K562 (cell line): ENCODE results near the gene SYMPK. TPM values are rescaled to one million over a fixed set of nuclear protein-coding genes. Genes with fewer than 3 reads are reported as not detected.

Experiments used
- ATAC-seq: fragments of 200-7000 bp; cut with Tn5 transposase; 3 replicates; pipeline ENCODE4 v1.9.1; 2020; ENCODE audit warnings: moderate library complexity
- BruUV-seq: library from RNA; stranded (reverse); fragments of 400-500 nt; replicated peaks from 2 replicates; lab custom pipeline; 2021; lab: Mats Ljungman, UMichigan
- CTCF ChIA-PET: fragments of 300-600 bp; formaldehyde crosslinking; extraction: SDS; loops from one replicate; lab custom pipeline; 2021; ENCODE audit warnings: low intra/inter-chr PET ratio; lab: Yijun Ruan, JAX
- POLR2A ChIA-PET: fragments of 300-600, 350-650 bp; sonication (Branson Sonifier 250); formaldehyde crosslinking; extraction: SDS; loops from one replicate; lab custom pipeline; 2021; ENCODE audit warnings: antibody characterized with exemption, inconsistent platforms; lab: Yijun Ruan, JAX
- DNase-seq, 4 experiments: peaks; one replicate each; pipeline versions ENCODE4 v3.0.0 to v3.0.0-alpha.2; 2011 to 2018; ENCODE audit warnings: low spot score in 3 of 4, mixed read lengths in 3 of 4; ENCODE audit errors: extremely low read depth in 1 of 4
- FAIRE-seq: peaks from 2 replicates; lab custom pipeline; 2011; peaks lifted over from hg19 to GRCh38; lab: Jason Lieb, UNC
- H2AFZ ChIP-seq: 2 replicates; pipeline ENCODE4 v1.6.0; 2011; ENCODE audit warnings: low read depth, low read length, control low read depth, inconsistent platforms
- H3K27ac ChIP-seq: fragments of 200-600 bp; 3 replicates; pipeline ENCODE4 v1.8.0; 2011; ENCODE audit warnings: low read depth, mild to moderate bottlenecking, control low read depth, inconsistent platforms, low read length, moderate library complexity, mixed read lengths; ENCODE audit errors: extremely low read depth
- H3K27me3 ChIP-seq, 2 experiments: fragments of 300-600 bp in 1 of 2; 2 replicates in 1 of 2; 3 replicates in 1 of 2; pipeline versions ENCODE4 v1.6.0 to v1.8.0; 2011; ENCODE audit warnings: inconsistent platforms in 2 of 2, low read length in 2 of 2, mild to moderate bottlenecking in 1 of 2, mixed read lengths in 1 of 2, moderate library complexity in 1 of 2; ENCODE audit not compliant: control insufficient read depth in 2 of 2, insufficient read depth in 2 of 2
- H3K36me3 ChIP-seq: fragments of 300-600 bp; 3 replicates; pipeline ENCODE4 v1.8.0; 2011; ENCODE audit warnings: mild to moderate bottlenecking, low read length, inconsistent platforms; ENCODE audit not compliant: control insufficient read depth, insufficient read depth
- H3K4me1 ChIP-seq, 2 experiments: fragments of 200-600 bp in 1 of 2; replicated peaks in 1 of 2; 2 replicates in 1 of 2; 3 replicates in 1 of 2; pipeline versions ENCODE4 v1.5.1 to v1.8.0; 2011; ENCODE audit warnings: inconsistent platforms in 2 of 2, low read length in 2 of 2, mild to moderate bottlenecking in 1 of 2, mixed read lengths in 1 of 2, moderate library complexity in 1 of 2; ENCODE audit not compliant: control insufficient read depth in 2 of 2, insufficient read depth in 2 of 2
- H3K4me2 ChIP-seq: 2 replicates; pipeline ENCODE4 v1.6.1; 2011; ENCODE audit warnings: low read length, control low read depth, inconsistent platforms, mixed read lengths; ENCODE audit not compliant: insufficient read depth
- H3K4me3 ChIP-seq: fragments of 200-600 bp; sonication (generic), shearing (Covaris generic); 2 replicates; pipeline ENCODE4 v1.5.1; 2016; ENCODE audit warnings: control low read depth, inconsistent platforms
- H3K79me2 ChIP-seq: fragments of 200-600 bp; 3 replicates; pipeline ENCODE4 v1.8.0; 2011; ENCODE audit warnings: low read length, inconsistent platforms; ENCODE audit not compliant: control insufficient read depth, insufficient read depth
- H3K9ac ChIP-seq, 2 experiments: 2 replicates each; pipeline versions ENCODE4 v1.6.0 to v1.6.1; 2011; ENCODE audit warnings: low read depth in 2 of 2, low read length in 2 of 2, control low read depth in 1 of 2, inconsistent platforms in 1 of 2, mild to moderate bottlenecking in 1 of 2, mixed read lengths in 1 of 2; ENCODE audit not compliant: insufficient read depth in 1 of 2
- H3K9me1 ChIP-seq: one replicate; pipeline ENCODE4 v1.6.0; 2011; ENCODE audit warnings: inconsistent platforms, mild to moderate bottlenecking, low read length, moderate library complexity; ENCODE audit not compliant: control insufficient read depth, insufficient read depth
- H3K9me3 ChIP-seq: replicated peaks from 2 replicates; pipeline ENCODE4 v1.5.1; 2011; ENCODE audit warnings: low read depth, low read length, inconsistent platforms; ENCODE audit not compliant: control insufficient read depth, insufficient read depth
- H4K20me1 ChIP-seq: replicated peaks from 2 replicates; pipeline ENCODE4 v1.6.1; 2011; ENCODE audit warnings: low read length, inconsistent platforms, mixed read lengths; ENCODE audit not compliant: control insufficient read depth, insufficient read depth
- BCOR ChIP-seq: fragments of 450-650 bp; IDR thresholded peaks from 2 replicates; pipeline ENCODE4 v1.6.1; 2016
- BMI1 ChIP-seq: fragments of 150-350 bp; IDR thresholded peaks from 2 replicates; pipeline ENCODE4 v1.6.1; 2014; ENCODE audit warnings: low read length
- CBFA2T3 ChIP-seq: fragments of 450-650 bp; IDR thresholded peaks from 2 replicates; pipeline ENCODE4 v1.6.1; 2017
- EP300 ChIP-seq: IDR thresholded peaks from 2 replicates; pipeline ENCODE4 v1.6.1; 2012; ENCODE audit warnings: low read length, improper control_type of control experiment
- PPARD ChIP-seq: fragments of 250-450 bp; sonication (Bioruptor Pico); IDR thresholded peaks from 2 replicates; pipeline ENCODE4 v1.8.0; 2022; ENCODE audit warnings: inconsistent platforms, mild to moderate bottlenecking, moderate library complexity
- RBM14 ChIP-seq: fragments of 200-400 bp; formaldehyde crosslinking; IDR thresholded peaks from 2 replicates; pipeline ENCODE4 v1.6.1; 2018; ENCODE audit warnings: low read depth, mild to moderate bottlenecking, low read length, moderate library complexity, borderline replicate concordance; ENCODE audit not compliant: insufficient read depth
- RBM25 ChIP-seq: fragments of 200-400 bp; formaldehyde crosslinking; IDR thresholded peaks from 2 replicates; pipeline ENCODE4 v1.6.1; 2018; ENCODE audit warnings: low read length, low read depth, moderate library complexity; ENCODE audit not compliant: severe bottlenecking
- SMARCE1 ChIP-seq: fragments of 450-650 bp; IDR thresholded peaks from 2 replicates; pipeline ENCODE4 v1.7.1; 2016; ENCODE audit warnings: mild to moderate bottlenecking
- ZBTB8A ChIP-seq: fragments of 450-650 bp; IDR thresholded peaks from 2 replicates; pipeline ENCODE4 v1.6.1; 2018; ENCODE audit warnings: mild to moderate bottlenecking, moderate library complexity; ENCODE audit not compliant: partially characterized antibody
- WGBS: fragments of 100-300 bp; shearing (Covaris generic); methylation state at CpG from one replicate; pipeline ENCODE4 v1.1.6; 2016; ENCODE audit warnings: low coverage, mixed read lengths; ENCODE audit not compliant: insufficient coverage; ENCODE audit errors: missing lambda C conversion rate; 5-methylcytosine and 5-hydroxymethylcytosine counted together
- in situ Hi-C: fragments of 300-500 bp; cut with MboI; formaldehyde crosslinking; loops from 4 replicates; pipeline ENCODE4 v1.15.0; 2018; ENCODE audit warnings: inconsistent platforms, mixed read lengths
- intact Hi-C: fragments of 100-400 bp; cut with micrococcal nuclease; formaldehyde crosslinking; loops from 2 replicates; pipeline ENCODE4 v1.14.2; 2022
- polyA plus RNA-seq, 8 experiments: library from polyadenylated mRNA; depleted of rRNA in 4 of 8; stranded (reverse) in 5 of 8; unstranded in 3 of 8; fragments of >200 nt; fragmentation: Nextera tagmentation in 2 of 8; fragmentation: Illumina TruSeq in 1 of 8; extraction: Ambion mirVana in 2 of 8; extraction: Trizol in 1 of 8; gene quantifications; 2 replicates each; pipeline versions ENCODE4 v1.2.1 to v1.2.3, GENCODE V29; 2011 to 2014; ENCODE audit warnings: inconsistent platforms in 1 of 8, missing spikeins in 1 of 8
- total RNA-seq, 7 experiments: library from RNA; depleted of rRNA in 6 of 7; stranded (reverse); fragments of >200 nt in 6 of 7; fragmentation: Illumina TruSeq in 2 of 7; extraction: Trizol in 2 of 7; gene quantifications; 2 replicates each; pipeline versions ENCODE4 v1.2.1 to v1.2.3, GENCODE V29; 2011 to 2021; ENCODE audit warnings: low replicate concordance in 1 of 7
- TF ChIP-seq, protein P1 (sequence below): sonication (generic); formaldehyde crosslinking; IDR thresholded peaks from 2 replicates; pipeline ENCODE4 v1.8.0; 2022; ENCODE audit warnings: missing genetic modification reagents, mild to moderate bottlenecking, moderate library complexity, borderline replicate concordance
- TF ChIP-seq, protein P2 (sequence below), 2 experiments: fragments of 450-650 bp in 1 of 2; sonication (generic) in 1 of 2; formaldehyde crosslinking in 1 of 2; IDR thresholded peaks in 1 of 2; conservative IDR thresholded peaks in 1 of 2; 2 replicates each; pipeline versions ENCODE4 v1.6.1 to v1.8.1; 2016 to 2023; ENCODE audit warnings: mild to moderate bottlenecking in 2 of 2, moderate library complexity in 2 of 2, inconsistent platforms in 1 of 2, missing genetic modification reagents in 1 of 2
- TF ChIP-seq, protein P3 (sequence below), 3 experiments: IDR thresholded peaks in 2 of 3; conservative IDR thresholded peaks in 1 of 3; 2 replicates each; pipeline ENCODE4 v1.5.1; 2011 to 2012; ENCODE audit warnings: low read length in 3 of 3, mild to moderate bottlenecking in 3 of 3, control low read depth in 2 of 3, improper control_type of control experiment in 1 of 3, inconsistent platforms in 1 of 3, low read depth in 1 of 3, mixed read lengths in 1 of 3, moderate library complexity in 1 of 3; ENCODE audit not compliant: insufficient read depth in 2 of 3

The SYMPK gene
- total and polyA plus RNA-seq, 9 of the 15 experiments (the other 6 are each of a cell fraction or from before 2014, with no cell fraction given) = 0.73 to 95.5 (median 58.4) TPM

DNA sequence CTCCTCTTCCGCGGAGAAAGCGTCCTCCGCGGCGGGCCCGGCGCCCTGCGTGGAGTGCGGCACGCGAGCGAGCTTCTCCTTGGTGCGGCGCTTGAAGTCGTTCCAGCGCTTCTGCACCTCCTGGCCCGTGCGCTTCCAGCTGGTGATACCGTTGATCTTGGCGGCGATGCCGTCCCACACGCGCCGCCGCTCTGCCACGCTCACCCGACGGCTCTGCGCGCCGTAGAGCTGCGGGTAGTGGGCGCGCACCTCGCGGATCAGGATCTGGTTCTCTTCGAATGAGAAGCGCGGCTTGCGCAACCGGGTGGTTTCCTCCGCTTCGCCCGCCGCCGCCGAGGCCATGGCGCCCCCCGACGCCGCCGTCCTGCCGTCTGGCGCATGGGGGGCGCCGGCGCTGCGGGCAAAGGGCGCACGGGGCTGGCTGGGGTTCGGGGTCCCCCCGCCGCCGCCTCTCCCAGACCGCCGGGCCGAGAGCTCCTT lies 38.5 kb upstream of the SYMPK start (continued):
- TF ChIP-seq, protein P1, sequence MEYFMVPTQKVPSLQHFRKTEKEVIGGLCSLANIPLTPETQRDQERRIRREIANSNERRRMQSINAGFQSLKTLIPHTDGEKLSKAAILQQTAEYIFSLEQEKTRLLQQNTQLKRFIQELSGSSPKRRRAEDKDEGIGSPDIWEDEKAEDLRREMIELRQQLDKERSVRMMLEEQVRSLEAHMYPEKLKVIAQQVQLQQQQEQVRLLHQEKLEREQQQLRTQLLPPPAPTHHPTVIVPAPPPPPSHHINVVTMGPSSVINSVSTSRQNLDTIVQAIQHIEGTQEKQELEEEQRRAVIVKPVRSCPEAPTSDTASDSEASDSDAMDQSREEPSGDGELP (CRISPR knock-in tag) = 0 out of 2 replicates have a peak, but pooled peaks have one; percentile 37
- TF ChIP-seq, protein P2, sequence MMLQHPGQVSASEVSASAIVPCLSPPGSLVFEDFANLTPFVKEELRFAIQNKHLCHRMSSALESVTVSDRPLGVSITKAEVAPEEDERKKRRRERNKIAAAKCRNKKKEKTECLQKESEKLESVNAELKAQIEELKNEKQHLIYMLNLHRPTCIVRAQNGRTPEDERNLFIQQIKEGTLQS (IDR thresholded peaks at IDR 0.05) = peak; percentile 20; the same call in 1 of the 2 replicates
- TF ChIP-seq, protein P2 (CRISPR knock-in tag; conservative IDR thresholded peaks at IDR 0.05) = no peak
- TF ChIP-seq SMARCE1 (no peak), ZBTB8A (no peak), PPARD (CRISPR knock-in tag) (no peak), BMI1 (no peak)
- TF ChIP-seq, all 486 proteins: peak for 13

DNA sequence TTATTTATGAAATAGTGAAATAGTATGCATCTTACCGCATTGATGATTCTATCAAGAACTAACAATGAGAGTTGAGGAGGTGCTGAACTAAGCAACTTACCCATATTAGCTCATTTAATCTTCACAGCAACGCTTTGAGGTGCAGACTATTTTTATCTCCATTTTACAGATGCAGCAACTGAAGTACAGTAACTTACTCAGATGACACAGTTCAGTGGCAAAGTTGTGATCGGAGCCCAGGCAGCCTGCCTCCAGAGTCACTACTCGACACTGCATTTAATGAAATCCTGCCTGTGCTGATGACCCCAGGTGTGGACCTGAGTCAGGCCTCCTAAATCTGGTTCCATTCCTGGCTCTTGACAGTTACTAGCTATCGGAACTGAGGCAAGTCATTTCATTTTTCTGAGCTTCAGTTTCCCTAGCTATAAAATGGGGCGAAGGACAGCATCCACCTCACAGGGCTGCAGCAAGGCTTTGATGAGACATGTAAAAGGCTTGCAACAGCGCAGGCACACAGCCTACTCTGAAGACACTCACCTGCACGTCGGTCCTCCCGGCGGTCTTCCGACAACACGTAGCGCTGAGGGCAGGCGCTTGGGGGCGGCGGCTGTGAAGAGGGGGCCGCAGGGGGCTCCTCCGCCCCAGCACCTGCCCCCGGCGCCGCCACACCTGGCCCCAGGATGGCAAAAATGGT lies 37.9 kb upstream of the SYMPK start:
- no peaks in the 10 kb centered on the region for H3K27me3 ChIP-seq
- peak; percentile 66 for FAIRE-seq
- no peaks in the 10 kb centered on the region for H3K9me1 ChIP-seq
- no peak for ATAC-seq
- H3K9me3 ChIP-seq = no peaks in the 10 kb centered on the region
- H3K79me2 ChIP-seq = peaks cover 20% of the 10 kb centered on the region
- no peak overlapping the region for H2AFZ ChIP-seq
- peak in 1 of 4 experiments; percentile 56 for DNase-seq
- ChIA-PET CTCF (no interaction called here), POLR2A (interaction anchor here (0.8 to 1.7 kb wide), 3 partner anchors 10 to 13 kb away, joined by 3 to 4 read pairs (median 4); no protein-coding TSS in a partner anchor)
- peaks cover 6 to 25% of the 10 kb centered on the region in 2 experiments; a peak in 4 of 5 replicates for H3K4me1 ChIP-seq
- no TSS peak for BruUV-seq
- H3K27ac ChIP-seq = peak overlapping the region; percentile 4; the same call in 1 of the 3 replicates
- H3K4me3 ChIP-seq = 0 out of 2 replicates have a peak overlapping the region, but pooled peaks have one; percentile 52
- WGBS = 53% methylated on average over 15 of the region's 22 CpGs
- peak overlapping the region; percentile 58 for H3K4me2 ChIP-seq
- TF ChIP-seq RBM14 (0 out of 2 replicates have a peak, but pooled peaks have one; percentile 66), RBM25 (peak; percentile 36), CBFA2T3 (0 out of 2 replicates have a peak, but pooled peaks have one; percentile 30), EP300 (no peak), BCOR (peak; percentile 32; the same call in 1 of the 2 replicates)
- TF ChIP-seq, protein P3, sequence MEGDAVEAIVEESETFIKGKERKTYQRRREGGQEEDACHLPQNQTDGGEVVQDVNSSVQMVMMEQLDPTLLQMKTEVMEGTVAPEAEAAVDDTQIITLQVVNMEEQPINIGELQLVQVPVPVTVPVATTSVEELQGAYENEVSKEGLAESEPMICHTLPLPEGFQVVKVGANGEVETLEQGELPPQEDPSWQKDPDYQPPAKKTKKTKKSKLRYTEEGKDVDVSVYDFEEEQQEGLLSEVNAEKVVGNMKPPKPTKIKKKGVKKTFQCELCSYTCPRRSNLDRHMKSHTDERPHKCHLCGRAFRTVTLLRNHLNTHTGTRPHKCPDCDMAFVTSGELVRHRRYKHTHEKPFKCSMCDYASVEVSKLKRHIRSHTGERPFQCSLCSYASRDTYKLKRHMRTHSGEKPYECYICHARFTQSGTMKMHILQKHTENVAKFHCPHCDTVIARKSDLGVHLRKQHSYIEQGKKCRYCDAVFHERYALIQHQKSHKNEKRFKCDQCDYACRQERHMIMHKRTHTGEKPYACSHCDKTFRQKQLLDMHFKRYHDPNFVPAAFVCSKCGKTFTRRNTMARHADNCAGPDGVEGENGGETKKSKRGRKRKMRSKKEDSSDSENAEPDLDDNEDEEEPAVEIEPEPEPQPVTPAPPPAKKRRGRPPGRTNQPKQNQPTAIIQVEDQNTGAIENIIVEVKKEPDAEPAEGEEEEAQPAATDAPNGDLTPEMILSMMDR (IDR thresholded peaks at IDR 0.05 in 2 of 3, conservative IDR thresholded peaks at IDR 0.05 in 1 of 3; ENCODE audit: insufficient read depth in 2 of 3, low read depth in 1 of 3, low read length in 3 of 3) = 0 out of 6 replicates have a peak, but pooled peaks of 2 of the 3 experiments have one; percentile 1 to 3
- intact Hi-C loops (no loop called here), in situ Hi-C loops (no loop called here)
- H3K36me3 ChIP-seq = peaks cover 29% of the 10 kb centered on the region
- H4K20me1 ChIP-seq = no peaks in the 10 kb centered on the region
- H3K9ac ChIP-seq = peak overlapping the region in 1 of 2 experiments; percentile 94; a peak in 2 of 4 replicates
